Heart left ventricle (tissue), 16 donors: ENCODE data around the gene STARD8. TPM values are rescaled to one million over a fixed set of nuclear protein-coding genes. Genes with fewer than 3 reads are reported as not detected.

ENCODE experiments used
- ATAC-seq, 4 donors: fragments of 200-7000 bp; cut with Tn5 transposase; one replicate each; pipeline ENCODE4 v1.9.1; 2020 to 2022; ENCODE audit warnings: moderate library complexity in 4 of 4, mild to moderate bottlenecking in 3 of 4, moderate number of reproducible peaks in 1 of 4
- DNase-seq, 5 donors: peaks; one replicate each; pipeline ENCODE4 v3.0.0-alpha.2; 2020
- H3K27ac ChIP-seq, 12 donors: fragments of 200-600 bp; sonication (generic) in 4 of 12; one replicate each; pipeline versions ENCODE4 v1.5.0 to v1.8.0; 2016 to 2022; ENCODE audit warnings: mild to moderate bottlenecking in 2 of 12
- H3K27me3 ChIP-seq, 9 donors: fragments of 200-600 bp; sonication (generic) in 2 of 9; one replicate each; pipeline versions ENCODE4 v1.5.1 to v1.8.0; 2016 to 2022; ENCODE audit warnings: mild to moderate bottlenecking in 3 of 9
- H3K36me3 ChIP-seq, 9 donors: fragments of 200-600 bp; sonication (generic) in 2 of 9; one replicate each; pipeline versions ENCODE4 v1.5.0 to v1.8.0; 2018 to 2022; ENCODE audit warnings: mild to moderate bottlenecking in 2 of 9
- H3K4me1 ChIP-seq, 12 donors: fragments of 200-600 bp; sonication (generic) in 4 of 12; one replicate each; pipeline versions ENCODE4 v1.5.0 to v1.8.0; 2016 to 2022; ENCODE audit warnings: mild to moderate bottlenecking in 3 of 12
- H3K4me3 ChIP-seq, 12 donors: fragments of 200-600 bp; sonication (generic) in 4 of 12; one replicate each; pipeline versions ENCODE4 v1.5.0 to v1.8.0; 2017 to 2022; ENCODE audit warnings: mild to moderate bottlenecking in 9 of 12, moderate library complexity in 4 of 12
- H3K9me3 ChIP-seq, 12 donors: fragments of 200-600 bp; sonication (generic) in 4 of 12; one replicate each; pipeline versions ENCODE4 v1.5.0 to v1.8.0; 2016 to 2022; ENCODE audit warnings: mild to moderate bottlenecking in 1 of 12
- CTCF ChIP-seq, 12 donors: fragments of 200-600 bp; sonication (generic) in 4 of 12; IDR thresholded peaks; one replicate each; pipeline versions ENCODE4 v1.5.0 to v1.8.0; 2018 to 2022; ENCODE audit warnings: antibody characterized with exemption in 12 of 12, mild to moderate bottlenecking in 5 of 12
- POLR2A ChIP-seq, 2 donors: fragments of 450-650 bp; IDR thresholded peaks; one replicate each; pipeline ENCODE4 v1.6.1; 2017; ENCODE audit warnings: antibody characterized with exemption in 2 of 2, mild to moderate bottlenecking in 2 of 2, moderate library complexity in 2 of 2
- WGBS, 4 donors: extraction: QIAGEN DNeasy Blood & Tissue Kit in 2 of 4; methylation state at CpG; one replicate each; pipeline versions ENCODE4 v1.1.5 to v1.1.7; 2013 to 2018; 5-methylcytosine and 5-hydroxymethylcytosine counted together
- intact Hi-C, 10 donors: fragments of 100-400 bp; cut with DNase I; formaldehyde crosslinking; loops; one replicate each; pipeline versions ENCODE4 v1.11.1 to v1.14.2; 2022
- polyA plus RNA-seq, 2 donors: library from polyadenylated mRNA; stranded (reverse); fragments of 200-250 nt; gene quantifications; one replicate each; pipeline ENCODE4 v1.2.3, GENCODE V29; 2013
- total RNA-seq, 9 donors: library from RNA; depleted of rRNA in 2 of 9; stranded (reverse); fragments of >200 nt in 2 of 9; fragmentation: NEBNext Ultra II Directional in 3 of 9; extraction: Animal tissue kit (Norgen Biotek cat#: 25700) in 3 of 9; gene quantifications; one replicate each; pipeline versions ENCODE4 v1.1.0 to v1.2.4, GENCODE V29; 2016 to 2023
- donor health status: ischemic (EF 13 %, LVEDD 7.1; RV severe dilation, severe dysfunction).
- donor health status: healthy with polysubstance abuse.
- donor health status: DM: no; HTN: yes; CAD: no.
- donor health status: DM: no; HTN: no; CAD: no.
- donor health status: ischemic (EF 25% LVEDD 6.9; RV normal size, moderate dysfunction).
- donor health status: ischemic (EF 25% LVEDD 5.7; RV mildly dilated, moderate dysfunction).
- donor health status: healthy.
- donor health status: DM: yes; HTN: yes; CAD: no.
- donor health status: ischemic (EF 35%, LVEDD 5.7; RV mildly dilated, moderate dysfunction).
- donor health status: nonischemic (EF 11% LVEDD 7.7; RV severe dilation, severe dysfunction).
- donor health status: DM: yes; HTN: yes; CAD: no.
- donor health status: PGD.
- donor health status: ischemic (EF 29% LVEDD 5.4; RV normal size, mild dysfunction).
- donor health status: nonischemic (EF 23%, LVEDD 6.1; RV moderate dilation, normal function).

Gene STARD8
- total and polyA plus RNA-seq, 11 donors, result 4.2 to 17.5 (median 7.1) TPM

GRCh38 chrX:68757731-68758130 is 110.3 kb downstream of the STARD8 start:
- Histone ChIP-seq H3K4me3 (no peak overlapping the region), H3K27me3 (peaks cover 0 to 18% (median 0%) of the 10 kb centered on the region in 9 donors), H3K36me3 (no peaks in the 10 kb centered on the region), H3K27ac (no peak overlapping the region), H3K4me1 (no peaks in the 10 kb centered on the region), H3K9me3 (no peaks in the 10 kb centered on the region)
- TF ChIP-seq CTCF (IDR thresholded peaks at IDR 0.05) (no peak), POLR2A (IDR thresholded peaks at IDR 0.05) (no peak)
- ATAC-seq (no peak), DNase-seq (no peak)
- intact Hi-C loops, result no loop called here
- 47 to 62% (median 56%) methylated on average over 2 of the region's 2 CpGs for WGBS, 4 donors

GRCh38 chrX:68758671-68759070 is 111.2 kb downstream of the STARD8 start:
- Histone ChIP-seq H3K9me3 (no peaks in the 10 kb centered on the region), H3K4me3 (no peak overlapping the region), H3K27ac (no peak overlapping the region), H3K4me1 (no peaks in the 10 kb centered on the region), H3K27me3 (peaks cover 0 to 18% (median 0%) of the 10 kb centered on the region in 9 donors), H3K36me3 (no peaks in the 10 kb centered on the region)
- DNase-seq (no peak), ATAC-seq (no peak)
- WGBS, 4 donors, result 69 to 97% (median 83%) methylated on average over 2 of the region's 2 CpGs
- intact Hi-C loops, result no loop called here
- TF ChIP-seq CTCF (IDR thresholded peaks at IDR 0.05), result no peak
- TF ChIP-seq POLR2A (IDR thresholded peaks at IDR 0.05), result no peak

- no peak for DNase-seq
- no peak for ATAC-seq
- Histone ChIP-seq H3K9me3 (no peaks in the 10 kb centered on the region), H3K27me3 (peaks cover 0 to 25% (median 0%) of the 10 kb centered on the region in 9 donors), H3K36me3 (no peaks in the 10 kb centered on the region), H3K27ac (no peak overlapping the region), H3K4me3 (no peak overlapping the region), H3K4me1 (no peaks in the 10 kb centered on the region)
- TF ChIP-seq CTCF (IDR thresholded peaks at IDR 0.05) (no peak), POLR2A (IDR thresholded peaks at IDR 0.05) (no peak)
- intact Hi-C loops, result no loop called here
- 64 to 86% (median 75%) methylated on average over 2 of the region's 2 CpGs for WGBS, 4 donors
Measured at GRCh38 chrX:68761086-68761485, 113.6 kb downstream of the STARD8 start.

GRCh38 chrX:68762766-68763165 is 115.3 kb downstream of the STARD8 start:
- peaks cover 0 to 23% (median 0%) of the 10 kb centered on the region in 9 donors for H3K27me3 ChIP-seq
- H3K36me3 ChIP-seq, result no peaks in the 10 kb centered on the region
- intact Hi-C loops, result no loop called here
- H3K4me1 ChIP-seq, result no peaks in the 10 kb centered on the region
- H3K27ac ChIP-seq, result no peak overlapping the region
- ATAC-seq (no peak), DNase-seq (no peak)
- H3K4me3 ChIP-seq, result no peak overlapping the region
- H3K9me3 ChIP-seq, result no peaks in the 10 kb centered on the region
- TF ChIP-seq POLR2A (IDR thresholded peaks at IDR 0.05), result no peak
- TF ChIP-seq CTCF (IDR thresholded peaks at IDR 0.05), result no peak
